PC-9 (cell line): ENCODE results near the gene COL4A2.

Experiments
- CTCF ChIP-seq: fragments of 200-600 bp; sonication (generic); conservative IDR thresholded peaks from 2 replicates; pipeline ENCODE4 v1.6.1; 2017; ENCODE audit warnings: mixed run types, antibody characterized with exemption, mild to moderate bottlenecking, moderate library complexity
- EZH2 ChIP-seq: fragments of 200-600 bp; sonication (generic); IDR thresholded peaks from 2 replicates; pipeline ENCODE4 v1.8.0; 2017; ENCODE audit warnings: antibody characterized with exemption, low read depth

- TF ChIP-seq CTCF (no peak), EZH2 (no peak)
Observed at GRCh38 chr13:110421061-110421460, 114.0 kb downstream of the COL4A2 start.
